HEK293 (cell line): ENCODE data around the gene APOH.

Experiments
- GLIS1 ChIP-seq: fragments of 450-650 bp; formaldehyde crosslinking; IDR thresholded peaks from 2 replicates; pipeline ENCODE4 v1.5.1; 2016; ENCODE audit warnings: missing biosample characterization, missing genetic modification characterization
- IKZF3 ChIP-seq: fragments of 450-650 bp; IDR thresholded peaks from 2 replicates; pipeline ENCODE4 v1.5.0; 2018; ENCODE audit warnings: missing biosample characterization, mild to moderate bottlenecking, missing genetic modification characterization, moderate library complexity
- KLF16 ChIP-seq: fragments of 450-650 bp; formaldehyde crosslinking; IDR thresholded peaks from 2 replicates; pipeline ENCODE4 v1.5.1; 2017; ENCODE audit warnings: missing biosample characterization, missing genetic modification characterization
- MZF1 ChIP-seq: fragments of 450-650 bp; formaldehyde crosslinking; IDR thresholded peaks from 2 replicates; pipeline ENCODE4 v1.5.1; 2017; ENCODE audit warnings: missing biosample characterization, missing genetic modification characterization, borderline replicate concordance
- SETDB1 ChIP-seq: IDR thresholded peaks from one replicate; pipeline ENCODE4 v1.6.1; 2017; ENCODE audit warnings: mild to moderate bottlenecking, low read length, moderate library complexity, mixed read lengths; ENCODE audit not compliant: insufficient read length
- TCF7L2 ChIP-seq: IDR thresholded peaks from 2 replicates; pipeline ENCODE4 v1.6.1; 2011; ENCODE audit warnings: low read depth, mild to moderate bottlenecking, inconsistent platforms, low read length, moderate library complexity, borderline replicate concordance
- ZBTB17 ChIP-seq: fragments of 450-650 bp; formaldehyde crosslinking; IDR thresholded peaks from 2 replicates; pipeline ENCODE4 v1.5.1; 2016; ENCODE audit warnings: missing biosample characterization, missing genetic modification characterization
- ZBTB8A ChIP-seq: fragments of 450-650 bp; formaldehyde crosslinking; IDR thresholded peaks from 2 replicates; pipeline ENCODE4 v1.5.1; 2016; ENCODE audit warnings: missing biosample characterization, missing genetic modification characterization
- ZFP41 ChIP-seq: fragments of 450-650 bp; formaldehyde crosslinking; IDR thresholded peaks from 2 replicates; pipeline ENCODE4 v1.5.1; 2016; ENCODE audit warnings: missing biosample characterization, missing genetic modification characterization, borderline replicate concordance
- ZNF138 ChIP-seq: fragments of 450-650 bp; formaldehyde crosslinking; IDR thresholded peaks from 2 replicates; pipeline ENCODE4 v1.5.1; 2016; ENCODE audit warnings: missing biosample characterization, missing genetic modification characterization, borderline replicate concordance
- ZNF335 ChIP-seq: fragments of 450-650 bp; formaldehyde crosslinking; conservative IDR thresholded peaks from 2 replicates; pipeline ENCODE4 v1.5.1; 2016; ENCODE audit warnings: missing biosample characterization, missing genetic modification characterization
- ZNF341 ChIP-seq: fragments of 450-650 bp; formaldehyde crosslinking; IDR thresholded peaks from 2 replicates; pipeline ENCODE4; 2016; ENCODE audit warnings: low read depth, missing biosample characterization, missing genetic modification characterization
- ZNF350 ChIP-seq: fragments of 450-650 bp; formaldehyde crosslinking; IDR thresholded peaks from 2 replicates; pipeline ENCODE4 v1.5.0; 2017; ENCODE audit warnings: missing biosample characterization, mild to moderate bottlenecking, missing genetic modification characterization
- ZNF394 ChIP-seq: fragments of 450-650 bp; formaldehyde crosslinking; IDR thresholded peaks from 2 replicates; pipeline ENCODE4 v1.5.1; 2016; ENCODE audit warnings: missing biosample characterization, missing genetic modification characterization, mild to moderate bottlenecking, moderate library complexity, borderline replicate concordance
- ZNF529 ChIP-seq: fragments of 450-650 bp; formaldehyde crosslinking; IDR thresholded peaks from 2 replicates; pipeline ENCODE4 v1.5.1; 2017; ENCODE audit warnings: missing genetic modification characterization, missing biosample characterization; ENCODE audit not compliant: insufficient replicate concordance
- ZNF544 ChIP-seq: fragments of 450-650 bp; formaldehyde crosslinking; IDR thresholded peaks from 2 replicates; pipeline ENCODE4 v1.5.0; 2017; ENCODE audit warnings: missing biosample characterization, missing genetic modification characterization
- ZNF558 ChIP-seq: fragments of 450-650 bp; formaldehyde crosslinking; IDR thresholded peaks from 2 replicates; pipeline ENCODE4 v1.5.1; 2016; ENCODE audit warnings: missing biosample characterization, missing genetic modification characterization
- ZNF629 ChIP-seq: fragments of 450-650 bp; formaldehyde crosslinking; IDR thresholded peaks from 2 replicates; pipeline ENCODE4 v1.5.1; 2017; ENCODE audit warnings: missing biosample characterization, missing genetic modification characterization
- ZNF670 ChIP-seq: fragments of 450-650 bp; formaldehyde crosslinking; IDR thresholded peaks from 2 replicates; pipeline ENCODE4 v1.5.1; 2016; ENCODE audit warnings: missing biosample characterization, missing genetic modification characterization, low read depth
- TF ChIP-seq, protein P1 (sequence below): fragments of 450-650 bp; formaldehyde crosslinking; IDR thresholded peaks from 2 replicates; pipeline ENCODE4 v1.5.1; 2016; ENCODE audit warnings: missing biosample characterization, missing genetic modification characterization, borderline replicate concordance
- TF ChIP-seq, protein P2 (sequence below): fragments of 450-650 bp; formaldehyde crosslinking; IDR thresholded peaks from 2 replicates; pipeline ENCODE4 v1.5.1; 2016; ENCODE audit warnings: missing biosample characterization, missing genetic modification characterization
- TF ChIP-seq, protein P3 (sequence below): fragments of 450-650 bp; formaldehyde crosslinking; IDR thresholded peaks from 2 replicates; pipeline ENCODE4 v1.5.1; 2016; ENCODE audit warnings: missing biosample characterization, missing genetic modification characterization
- TF ChIP-seq, protein P4 (sequence below): fragments of 450-650 bp; formaldehyde crosslinking; IDR thresholded peaks from 2 replicates; pipeline ENCODE4 v1.5.1; 2017; ENCODE audit warnings: missing biosample characterization, missing genetic modification characterization
- TF ChIP-seq, protein P5 (sequence below): fragments of 450-650 bp; formaldehyde crosslinking; conservative IDR thresholded peaks from 2 replicates; pipeline ENCODE4 v1.5.1; 2016; ENCODE audit warnings: low read depth, missing biosample characterization, missing genetic modification characterization
- TF ChIP-seq, protein P6 (sequence below): fragments of 450-650 bp; formaldehyde crosslinking; IDR thresholded peaks from 2 replicates; pipeline ENCODE4 v1.5.1; 2016; ENCODE audit warnings: missing biosample characterization, missing genetic modification characterization

Gene APOH

DNA sequence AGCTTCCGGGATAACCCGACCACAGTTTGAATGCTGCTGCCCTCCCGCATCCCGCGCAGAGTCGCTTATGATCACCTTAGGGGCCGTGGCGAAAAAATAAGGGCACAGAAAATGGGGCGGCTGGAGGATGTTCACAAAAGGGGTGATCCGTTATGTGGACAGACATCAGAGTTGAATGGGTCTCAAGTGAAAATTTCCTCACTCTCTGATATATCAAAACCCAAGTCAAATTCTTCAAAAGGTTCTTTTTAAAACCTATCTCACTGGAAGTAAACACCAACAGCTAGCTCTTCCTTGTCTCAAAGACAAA is 36.9 kb downstream of the APOH start (continued):
- no peak for TF ChIP-seq MZF1
- TF ChIP-seq ZNF335 (tag by site-specific recombination) = peak; percentile 51
- no peak for TF ChIP-seq ZNF350 (tag by site-specific recombination)
- TF ChIP-seq ZBTB8A = peak; percentile 70
- 0 out of 2 replicates have a peak, but pooled peaks have one; percentile 7 for TF ChIP-seq ZBTB17 (tag by site-specific recombination)
- TF ChIP-seq IKZF3 (tag by site-specific recombination) = no peak
- no peak for TF ChIP-seq ZNF394 (tag by site-specific recombination)
- TF ChIP-seq, protein P1, sequence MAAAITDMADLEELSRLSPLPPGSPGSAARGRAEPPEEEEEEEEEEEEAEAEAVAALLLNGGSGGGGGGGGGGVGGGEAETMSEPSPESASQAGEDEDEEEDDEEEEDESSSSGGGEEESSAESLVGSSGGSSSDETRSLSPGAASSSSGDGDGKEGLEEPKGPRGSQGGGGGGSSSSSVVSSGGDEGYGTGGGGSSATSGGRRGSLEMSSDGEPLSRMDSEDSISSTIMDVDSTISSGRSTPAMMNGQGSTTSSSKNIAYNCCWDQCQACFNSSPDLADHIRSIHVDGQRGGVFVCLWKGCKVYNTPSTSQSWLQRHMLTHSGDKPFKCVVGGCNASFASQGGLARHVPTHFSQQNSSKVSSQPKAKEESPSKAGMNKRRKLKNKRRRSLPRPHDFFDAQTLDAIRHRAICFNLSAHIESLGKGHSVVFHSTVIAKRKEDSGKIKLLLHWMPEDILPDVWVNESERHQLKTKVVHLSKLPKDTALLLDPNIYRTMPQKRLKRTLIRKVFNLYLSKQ (tag by site-specific recombination) = no peak
- no peak for TF ChIP-seq ZNF529 (tag by site-specific recombination)
- TF ChIP-seq, protein P2, sequence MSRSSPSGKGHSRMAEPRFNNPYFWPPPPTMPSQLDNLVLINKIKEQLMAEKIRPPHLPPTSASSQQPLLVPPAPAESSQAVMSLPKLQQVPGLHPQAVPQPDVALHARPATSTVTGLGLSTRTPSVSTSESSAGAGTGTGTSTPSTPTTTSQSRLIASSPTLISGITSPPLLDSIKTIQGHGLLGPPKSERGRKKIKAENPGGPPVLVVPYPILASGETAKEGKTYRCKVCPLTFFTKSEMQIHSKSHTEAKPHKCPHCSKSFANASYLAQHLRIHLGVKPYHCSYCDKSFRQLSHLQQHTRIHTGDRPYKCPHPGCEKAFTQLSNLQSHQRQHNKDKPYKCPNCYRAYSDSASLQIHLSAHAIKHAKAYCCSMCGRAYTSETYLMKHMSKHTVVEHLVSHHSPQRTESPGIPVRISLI (tag by site-specific recombination) = no peak
- TF ChIP-seq GLIS1 (tag by site-specific recombination) = no peak
- no peak for TF ChIP-seq KLF16 (tag by site-specific recombination)
- no peak for TF ChIP-seq ZNF341 (tag by site-specific recombination)
- TF ChIP-seq, protein P3, sequence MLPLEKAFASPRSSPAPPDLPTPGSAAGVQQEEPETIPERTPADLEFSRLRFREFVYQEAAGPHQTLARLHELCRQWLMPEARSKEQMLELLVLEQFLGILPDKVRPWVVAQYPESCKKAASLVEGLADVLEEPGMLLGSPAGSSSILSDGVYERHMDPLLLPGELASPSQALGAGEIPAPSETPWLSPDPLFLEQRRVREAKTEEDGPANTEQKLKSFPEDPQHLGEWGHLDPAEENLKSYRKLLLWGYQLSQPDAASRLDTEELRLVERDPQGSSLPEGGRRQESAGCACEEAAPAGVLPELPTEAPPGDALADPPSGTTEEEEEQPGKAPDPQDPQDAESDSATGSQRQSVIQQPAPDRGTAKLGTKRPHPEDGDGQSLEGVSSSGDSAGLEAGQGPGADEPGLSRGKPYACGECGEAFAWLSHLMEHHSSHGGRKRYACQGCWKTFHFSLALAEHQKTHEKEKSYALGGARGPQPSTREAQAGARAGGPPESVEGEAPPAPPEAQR (tag by site-specific recombination) = no peak
- no peak for TF ChIP-seq ZFP41 (tag by site-specific recombination)
- no peak for TF ChIP-seq ZNF544 (tag by site-specific recombination)
- TF ChIP-seq ZNF629 = no peak
- TF ChIP-seq, protein P4, sequence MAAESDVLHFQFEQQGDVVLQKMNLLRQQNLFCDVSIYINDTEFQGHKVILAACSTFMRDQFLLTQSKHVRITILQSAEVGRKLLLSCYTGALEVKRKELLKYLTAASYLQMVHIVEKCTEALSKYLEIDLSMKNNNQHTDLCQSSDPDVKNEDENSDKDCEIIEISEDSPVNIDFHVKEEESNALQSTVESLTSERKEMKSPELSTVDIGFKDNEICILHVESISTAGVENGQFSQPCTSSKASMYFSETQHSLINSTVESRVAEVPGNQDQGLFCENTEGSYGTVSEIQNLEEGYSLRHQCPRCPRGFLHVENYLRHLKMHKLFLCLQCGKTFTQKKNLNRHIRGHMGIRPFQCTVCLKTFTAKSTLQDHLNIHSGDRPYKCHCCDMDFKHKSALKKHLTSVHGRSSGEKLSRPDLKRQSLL (tag by site-specific recombination) = no peak
- no peak for TF ChIP-seq ZNF670 (tag by site-specific recombination)
- no peak for TF ChIP-seq ZNF558 (tag by site-specific recombination)
- no peak for TF ChIP-seq ZNF138 (tag by site-specific recombination)
- TF ChIP-seq SETDB1 = no peak
- TF ChIP-seq, protein P5, sequence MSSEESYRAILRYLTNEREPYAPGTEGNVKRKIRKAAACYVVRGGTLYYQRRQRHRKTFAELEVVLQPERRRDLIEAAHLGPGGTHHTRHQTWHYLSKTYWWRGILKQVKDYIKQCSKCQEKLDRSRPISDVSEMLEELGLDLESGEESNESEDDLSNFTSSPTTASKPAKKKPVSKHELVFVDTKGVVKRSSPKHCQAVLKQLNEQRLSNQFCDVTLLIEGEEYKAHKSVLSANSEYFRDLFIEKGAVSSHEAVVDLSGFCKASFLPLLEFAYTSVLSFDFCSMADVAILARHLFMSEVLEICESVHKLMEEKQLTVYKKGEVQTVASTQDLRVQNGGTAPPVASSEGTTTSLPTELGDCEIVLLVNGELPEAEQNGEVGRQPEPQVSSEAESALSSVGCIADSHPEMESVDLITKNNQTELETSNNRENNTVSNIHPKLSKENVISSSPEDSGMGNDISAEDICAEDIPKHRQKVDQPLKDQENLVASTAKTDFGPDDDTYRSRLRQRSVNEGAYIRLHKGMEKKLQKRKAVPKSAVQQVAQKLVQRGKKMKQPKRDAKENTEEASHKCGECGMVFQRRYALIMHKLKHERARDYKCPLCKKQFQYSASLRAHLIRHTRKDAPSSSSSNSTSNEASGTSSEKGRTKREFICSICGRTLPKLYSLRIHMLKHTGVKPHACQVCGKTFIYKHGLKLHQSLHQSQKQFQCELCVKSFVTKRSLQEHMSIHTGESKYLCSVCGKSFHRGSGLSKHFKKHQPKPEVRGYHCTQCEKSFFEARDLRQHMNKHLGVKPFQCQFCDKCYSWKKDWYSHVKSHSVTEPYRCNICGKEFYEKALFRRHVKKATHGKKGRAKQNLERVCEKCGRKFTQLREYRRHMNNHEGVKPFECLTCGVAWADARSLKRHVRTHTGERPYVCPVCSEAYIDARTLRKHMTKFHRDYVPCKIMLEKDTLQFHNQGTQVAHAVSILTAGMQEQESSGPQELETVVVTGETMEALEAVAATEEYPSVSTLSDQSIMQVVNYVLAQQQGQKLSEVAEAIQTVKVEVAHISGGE (tag by site-specific recombination) = peak; percentile 71; the same call in 1 of the 2 replicates
- TF ChIP-seq TCF7L2 = no peak
- TF ChIP-seq, protein P6, sequence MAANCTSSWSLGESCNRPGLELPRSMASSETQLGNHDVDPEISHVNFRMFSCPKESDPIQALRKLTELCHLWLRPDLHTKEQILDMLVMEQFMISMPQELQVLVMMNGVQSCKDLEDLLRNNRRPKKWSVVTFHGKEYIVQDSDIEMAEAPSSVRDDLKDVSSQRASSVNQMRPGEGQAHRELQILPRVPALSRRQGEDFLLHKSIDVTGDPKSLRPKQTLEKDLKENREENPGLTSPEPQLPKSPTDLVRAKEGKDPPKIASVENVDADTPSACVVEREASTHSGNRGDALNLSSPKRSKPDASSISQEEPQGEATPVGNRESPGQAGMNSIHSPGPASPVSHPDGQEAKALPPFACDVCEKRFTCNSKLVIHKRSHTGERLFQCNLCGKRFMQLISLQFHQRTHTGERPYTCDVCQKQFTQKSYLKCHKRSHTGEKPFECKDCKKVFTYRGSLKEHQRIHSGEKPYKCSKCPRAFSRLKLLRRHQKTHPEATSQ = no peak
- TF ChIP-seq, all 188 proteins: peak for 6
